A549 (cell line): Measurements from ENCODE around the gene CNOT2. TPM values are rescaled to one million over a fixed set of nuclear protein-coding genes. Genes with fewer than 3 reads are reported as not detected.

Experiments
- ATAC-seq, 2 experiments: fragments of 200-7000 bp in 1 of 2; fragments of >200 bp in 1 of 2; cut with Nextera tagmentation in 1 of 2; cut with Tn5 transposase in 1 of 2; 3 replicates each; pipeline versions ENCODE4 v1.8.0 to v1.9.1; 2018 to 2020; ENCODE audit warnings: mild to moderate bottlenecking in 1 of 2, moderate library complexity in 1 of 2
- CTCF ChIA-PET: fragments of 300-600 bp; sonication (Branson Sonifier 250); formaldehyde crosslinking; extraction: SDS; loops from one replicate; lab custom pipeline; 2021; ENCODE audit warnings: antibody characterized with exemption, inconsistent platforms; lab: Yijun Ruan, JAX
- POLR2A ChIA-PET: fragments of 350-600 bp; formaldehyde crosslinking; extraction: SDS; loops from one replicate; lab custom pipeline; 2021; ENCODE audit warnings: antibody characterized with exemption, inconsistent platforms; lab: Yijun Ruan, JAX
- DNase-seq, 2 experiments: peaks; one replicate each; pipeline versions ENCODE4 v3.0.0 to v3.0.0-alpha.2; 2011 to 2016; ENCODE audit warnings: low read depth in 1 of 2, low spot score in 1 of 2
- FAIRE-seq: peaks from 2 replicates; lab custom pipeline; 2011; peaks lifted over from hg19 to GRCh38; lab: Jason Lieb, UNC
- H3K27ac ChIP-seq, 2 experiments: fragments of >200 bp; sonication (Bioruptor Twin); formaldehyde crosslinking; 3 replicates each; pipeline ENCODE4 v1.5.1; 2016 to 2017
- H3K4me1 ChIP-seq: fragments of >200 bp; sonication (Bioruptor Twin); formaldehyde crosslinking; 3 replicates; pipeline ENCODE4 v1.6.1; 2016
- H3K4me2 ChIP-seq: fragments of >200 bp; sonication (Bioruptor Twin); formaldehyde crosslinking; 3 replicates; pipeline ENCODE4 v1.6.1; 2016
- H3K4me3 ChIP-seq: fragments of >200 bp; sonication (Bioruptor Twin); formaldehyde crosslinking; 3 replicates; pipeline ENCODE4 v1.5.1; 2016
- H3K9me3 ChIP-seq: fragments of >200 bp; sonication (Bioruptor Twin); formaldehyde crosslinking; 3 replicates; pipeline ENCODE4 v1.6.1; 2016
- BHLHE40 ChIP-seq: IDR thresholded peaks from 2 replicates; pipeline ENCODE4 v1.6.1; 2012; ENCODE audit warnings: low read depth, low read length, inconsistent platforms
- CBX2 ChIP-seq: fragments of 200-600 bp; sonication (generic); IDR thresholded peaks from 2 replicates; pipeline ENCODE4 v1.6.1; 2016; ENCODE audit warnings: low read depth, mild to moderate bottlenecking, borderline replicate concordance
- EHMT2 ChIP-seq: fragments of 200-600 bp; sonication (generic); IDR thresholded peaks from 2 replicates; pipeline ENCODE4 v1.6.1; 2016; ENCODE audit warnings: antibody characterized with exemption, low read depth, mild to moderate bottlenecking, moderate library complexity
- FOSL2 ChIP-seq, 2 experiments: fragments of 450-650 bp in 1 of 2; fragments of >200 bp in 1 of 2; sonication (Bioruptor Twin) in 1 of 2; formaldehyde crosslinking; IDR thresholded peaks; 2 replicates each; pipeline versions ENCODE4 v1.5.0 to v1.6.1; 2016 to 2020; ENCODE audit warnings: mild to moderate bottlenecking in 1 of 2, moderate library complexity in 1 of 2
- HDAC2 ChIP-seq: fragments of 200-600 bp; sonication (generic); IDR thresholded peaks from 2 replicates; pipeline ENCODE4 v1.6.1; 2016
- HMGXB4 ChIP-seq: fragments of 250-450 bp; sonication (Bioruptor Pico); IDR thresholded peaks from 2 replicates; pipeline ENCODE4 v1.5.0; 2021; ENCODE audit warnings: mild to moderate bottlenecking, moderate library complexity, borderline replicate concordance
- HOXB5 ChIP-seq: fragments of 250-450 bp; sonication (Bioruptor Pico); IDR thresholded peaks from 2 replicates; pipeline ENCODE4 v1.5.0; 2020; ENCODE audit warnings: mild to moderate bottlenecking, moderate library complexity
- JUNB ChIP-seq: fragments of >200 bp; sonication (Bioruptor Twin); formaldehyde crosslinking; IDR thresholded peaks from 2 replicates; pipeline ENCODE4 v1.6.1; 2016
- KDM1A ChIP-seq: fragments of 200-600 bp; sonication (generic); IDR thresholded peaks from 2 replicates; pipeline ENCODE4 v1.6.1; 2016; ENCODE audit warnings: low read depth, mild to moderate bottlenecking
- MAFK ChIP-seq: fragments of 450-650 bp; IDR thresholded peaks from 2 replicates; pipeline ENCODE4 v1.6.1; 2014; ENCODE audit not compliant: partially characterized antibody
- NPAS2 ChIP-seq: fragments of 250-450 bp; sonication (Bioruptor Pico); IDR thresholded peaks from 2 replicates; pipeline ENCODE4 v1.8.0; 2022; ENCODE audit warnings: mild to moderate bottlenecking, moderate library complexity, borderline replicate concordance
- POLR2AphosphoS2 ChIP-seq: conservative IDR thresholded peaks from 2 replicates; pipeline ENCODE4 v1.6.1; 2012; ENCODE audit warnings: low read length, improper control_type of control experiment, inconsistent platforms
- RAD21 ChIP-seq, 2 experiments: fragments of >200 bp in 1 of 2; sonication (Bioruptor Twin) in 1 of 2; formaldehyde crosslinking in 1 of 2; IDR thresholded peaks in 1 of 2; conservative IDR thresholded peaks in 1 of 2; 2 replicates in 1 of 2; 3 replicates in 1 of 2; pipeline ENCODE4 v1.6.1; 2012 to 2018; ENCODE audit warnings: inconsistent platforms in 1 of 2
- RARB ChIP-seq: fragments of 250-450 bp; sonication (Bioruptor Pico); IDR thresholded peaks from 2 replicates; pipeline ENCODE4 v1.8.0; 2021; ENCODE audit warnings: mild to moderate bottlenecking, moderate library complexity
- RNF2 ChIP-seq: fragments of 200-600 bp; sonication (generic); IDR thresholded peaks from 2 replicates; pipeline ENCODE4 v1.6.1; 2016; ENCODE audit warnings: low read depth, mild to moderate bottlenecking, antibody characterized with exemption, moderate library complexity, borderline replicate concordance
- SMC3 ChIP-seq: fragments of >200 bp; sonication (Bioruptor Twin); formaldehyde crosslinking; IDR thresholded peaks from 3 replicates; pipeline ENCODE4 v1.6.1; 2018; ENCODE audit warnings: inconsistent platforms
- TFCP2L1 ChIP-seq: fragments of 250-450 bp; sonication (Bioruptor Pico); IDR thresholded peaks from 2 replicates; pipeline ENCODE4 v1.5.0; 2021; ENCODE audit warnings: mild to moderate bottlenecking
- ZC3H11A ChIP-seq: fragments of 450-650 bp; IDR thresholded peaks from 2 replicates; pipeline ENCODE4 v1.6.1; 2014; ENCODE audit warnings: antibody characterized with exemption, mild to moderate bottlenecking
- ZNF302 ChIP-seq: fragments of 250-450 bp; sonication (Bioruptor Pico); IDR thresholded peaks from 2 replicates; pipeline ENCODE4 v1.9.0; 2021; ENCODE audit warnings: inconsistent platforms, mild to moderate bottlenecking, moderate library complexity
- ZSCAN20 ChIP-seq: fragments of 250-450 bp; sonication (Bioruptor Pico); IDR thresholded peaks from 2 replicates; pipeline ENCODE4 v1.8.0; 2022; ENCODE audit warnings: mild to moderate bottlenecking, moderate library complexity
- WGBS: methylation state at CpG from one replicate; pipeline ENCODE4 v1.1.6; 2017; ENCODE audit errors: missing lambda C conversion rate; 5-methylcytosine and 5-hydroxymethylcytosine counted together
- polyA plus RNA-seq, 4 experiments: library from polyadenylated mRNA; depleted of rRNA in 3 of 4; stranded (reverse); fragments of >200 nt; fragmentation: RNase III in 1 of 4; extraction: RNeasy Plus Mini Kit Qiagen cat#74134 plus additional on column Dnase treatment in 1 of 4; gene quantifications; 2 replicates in 3 of 4; 3 replicates in 1 of 4; pipeline ENCODE4 v1.2.3, GENCODE V29; 2011 to 2017
- TF ChIP-seq, protein P1 (sequence below): IDR thresholded peaks from 2 replicates; pipeline ENCODE4 v1.6.1; 2012; ENCODE audit warnings: low read depth, borderline replicate concordance
- TF ChIP-seq, protein P2 (sequence below): fragments of >200 bp; sonication (Bioruptor Twin); formaldehyde crosslinking; IDR thresholded peaks from 3 replicates; pipeline ENCODE4 v1.5.1; 2016

Gene CNOT2
- polyA plus RNA-seq, 2 of the 4 experiments (the other 2 are of a cell fraction) = 87.2 to 105 TPM

DNA sequence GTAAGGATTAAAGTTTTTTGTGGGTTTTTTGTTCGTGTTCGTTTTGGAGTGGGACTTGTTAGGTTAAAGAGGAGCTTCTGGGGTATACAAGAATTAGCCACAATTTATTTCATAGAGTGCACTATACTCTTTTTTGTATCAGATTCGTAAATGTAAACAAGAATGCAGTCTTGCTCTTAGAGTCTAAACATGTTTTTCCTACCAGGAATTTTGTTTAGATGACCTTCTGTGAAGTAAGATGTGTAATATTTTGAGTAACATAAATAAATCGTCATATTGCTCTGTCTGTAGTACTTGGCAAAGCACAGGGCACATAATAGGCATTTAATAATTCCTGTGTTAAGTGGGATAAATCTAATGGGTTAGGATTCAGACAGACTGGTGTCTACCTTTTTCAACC, 9.6 kb downstream of the CNOT2 start:
- H3K9me3 ChIP-seq = no peaks in the 10 kb centered on the region
- FAIRE-seq = no peak
- no peak for DNase-seq
- ChIA-PET CTCF (interaction anchor here (1.0 kb wide), 1 partner anchor 373 kb away, joined by 3 read pairs; no protein-coding TSS in a partner anchor), POLR2A (no interaction called here)
- no peak overlapping the region for H3K4me2 ChIP-seq
- H3K27ac ChIP-seq = no peak overlapping the region
- H3K4me3 ChIP-seq = no peak overlapping the region
- ATAC-seq = no peak
- 87% methylated on average over 4 of the region's 4 CpGs for WGBS
- TF ChIP-seq HOXB5 (CRISPR knock-in tag) (no peak), MAFK (no peak), RARB (no peak), NPAS2 (CRISPR knock-in tag) (no peak)
- H3K4me1 ChIP-seq = peaks cover 17% of the 10 kb centered on the region; the same call in 2 of the 3 replicates

GRCh38 chr12:70254225-70254624, 11.0 kb downstream of the CNOT2 start:
- no peaks in the 10 kb centered on the region for H3K9me3 ChIP-seq
- H3K4me2 ChIP-seq = no peak overlapping the region
- H3K4me3 ChIP-seq = no peak overlapping the region
- POLR2A ChIA-PET = no interaction called here
- TF ChIP-seq HMGXB4 = no peak
- TF ChIP-seq SMC3 = no peak
- H3K27ac ChIP-seq = no peak overlapping the region
- CTCF ChIA-PET = no interaction called here
- ATAC-seq (no peak), DNase-seq (no peak), FAIRE-seq (no peak)
- H3K4me1 ChIP-seq = peaks cover 27% of the 10 kb centered on the region; the same call in 2 of the 3 replicates
- WGBS = 92% methylated on average over 5 of the region's 5 CpGs

- WGBS = 92% methylated on average over 5 of the region's 5 CpGs
- peaks cover 27% of the 10 kb centered on the region; the same call in 2 of the 3 replicates for H3K4me1 ChIP-seq
- POLR2A ChIA-PET = no interaction called here
- no peak overlapping the region for H3K27ac ChIP-seq
- no peaks in the 10 kb centered on the region for H3K9me3 ChIP-seq
- TF ChIP-seq ZC3H11A = no peak
- TF ChIP-seq HDAC2 = no peak
- no peak for TF ChIP-seq POLR2AphosphoS2
- FAIRE-seq (no peak), DNase-seq (no peak), ATAC-seq (no peak)
- no peak overlapping the region for H3K4me2 ChIP-seq
- CTCF ChIA-PET = no interaction called here
- no peak overlapping the region for H3K4me3 ChIP-seq
These were observed 11.6 kb downstream of the CNOT2 start for GRCh38 chr12:70254846-70255245.

DNA sequence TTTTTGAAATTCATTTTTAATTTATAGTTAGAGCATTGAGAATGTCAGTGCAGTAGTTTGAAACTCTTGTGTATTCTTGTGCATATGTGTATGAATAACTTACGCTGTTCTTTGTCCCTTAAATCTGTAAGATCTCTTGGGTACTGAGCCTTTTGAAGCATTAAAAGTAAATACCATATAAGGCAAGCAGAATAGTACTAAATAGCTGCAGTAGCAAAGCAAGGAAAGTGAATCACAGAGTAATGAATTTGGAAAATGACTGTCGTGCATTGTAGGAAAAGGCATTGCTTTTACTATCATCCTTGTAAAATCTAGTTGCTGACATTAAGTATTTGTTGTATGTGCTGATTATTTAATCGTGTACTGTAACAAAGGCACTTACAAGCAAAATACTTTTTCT, 12.1 kb downstream of the CNOT2 start:
- 75% methylated on average over 3 of the region's 3 CpGs for WGBS
- Histone ChIP-seq H3K4me2 (no peak overlapping the region), H3K9me3 (no peaks in the 10 kb centered on the region), H3K27ac (no peak overlapping the region), H3K4me1 (peaks cover 27% of the 10 kb centered on the region; the same call in 2 of the 3 replicates), H3K4me3 (no peak overlapping the region)
- ChIA-PET POLR2A (no interaction called here), CTCF (no interaction called here)
- no peak for DNase-seq
- ATAC-seq = no peak
- no peak for FAIRE-seq
- TF ChIP-seq, protein P1, sequence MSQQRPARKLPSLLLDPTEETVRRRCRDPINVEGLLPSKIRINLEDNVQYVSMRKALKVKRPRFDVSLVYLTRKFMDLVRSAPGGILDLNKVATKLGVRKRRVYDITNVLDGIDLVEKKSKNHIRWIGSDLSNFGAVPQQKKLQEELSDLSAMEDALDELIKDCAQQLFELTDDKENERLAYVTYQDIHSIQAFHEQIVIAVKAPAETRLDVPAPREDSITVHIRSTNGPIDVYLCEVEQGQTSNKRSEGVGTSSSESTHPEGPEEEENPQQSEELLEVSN = no peak
- no peak for TF ChIP-seq BHLHE40
- TF ChIP-seq MAFK = no peak

- Histone ChIP-seq H3K4me2 (0 out of 3 replicates have a peak overlapping the region, but pooled peaks have one; percentile 5), H3K9me3 (no peaks in the 10 kb centered on the region; the same call in 2 of the 3 replicates), H3K27ac (no peak overlapping the region), H3K4me1 (peaks cover 16% of the 10 kb centered on the region; the same call in 2 of the 3 replicates), H3K4me3 (no peak overlapping the region)
- ChIA-PET POLR2A (no interaction called here), CTCF (no interaction called here)
- DNase-seq (no peak), FAIRE-seq (no peak), ATAC-seq (peak; percentile 47 to 61; a peak in 3 of 6 replicates)
- 74% methylated on average over 5 of the region's 5 CpGs for WGBS
- TF ChIP-seq EHMT2 (no peak), ZNF302 (CRISPR knock-in tag) (no peak), BHLHE40 (no peak), RAD21 (conservative IDR thresholded peaks at IDR 0.05 in 1 of 2, IDR thresholded peaks at IDR 0.05 in 1 of 2) (no peak), CBX2 (no peak), ZSCAN20 (CRISPR knock-in tag) (no peak), TFCP2L1 (no peak), JUNB (no peak), RNF2 (no peak), FOSL2 (IDR thresholded peaks at IDR 0.05) (no peak), FOSL2 (CRISPR knock-in tag; IDR thresholded peaks at IDR 0.05) (no peak), KDM1A (no peak)
- TF ChIP-seq, protein P2, sequence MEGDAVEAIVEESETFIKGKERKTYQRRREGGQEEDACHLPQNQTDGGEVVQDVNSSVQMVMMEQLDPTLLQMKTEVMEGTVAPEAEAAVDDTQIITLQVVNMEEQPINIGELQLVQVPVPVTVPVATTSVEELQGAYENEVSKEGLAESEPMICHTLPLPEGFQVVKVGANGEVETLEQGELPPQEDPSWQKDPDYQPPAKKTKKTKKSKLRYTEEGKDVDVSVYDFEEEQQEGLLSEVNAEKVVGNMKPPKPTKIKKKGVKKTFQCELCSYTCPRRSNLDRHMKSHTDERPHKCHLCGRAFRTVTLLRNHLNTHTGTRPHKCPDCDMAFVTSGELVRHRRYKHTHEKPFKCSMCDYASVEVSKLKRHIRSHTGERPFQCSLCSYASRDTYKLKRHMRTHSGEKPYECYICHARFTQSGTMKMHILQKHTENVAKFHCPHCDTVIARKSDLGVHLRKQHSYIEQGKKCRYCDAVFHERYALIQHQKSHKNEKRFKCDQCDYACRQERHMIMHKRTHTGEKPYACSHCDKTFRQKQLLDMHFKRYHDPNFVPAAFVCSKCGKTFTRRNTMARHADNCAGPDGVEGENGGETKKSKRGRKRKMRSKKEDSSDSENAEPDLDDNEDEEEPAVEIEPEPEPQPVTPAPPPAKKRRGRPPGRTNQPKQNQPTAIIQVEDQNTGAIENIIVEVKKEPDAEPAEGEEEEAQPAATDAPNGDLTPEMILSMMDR = no peak
These were observed 15.6 kb downstream of the CNOT2 start for GRCh38 chr12:70258605-70259403.
